Suppressor macrophage treated with lipopolysaccharide for 4 hours (primary cell): ENCODE measurements around the gene HHAT.

ENCODE experiments used
- DNase-seq: peaks from one replicate; pipeline ENCODE4 v3.0.0-alpha.2; 2020

Gene HHAT

DNA sequence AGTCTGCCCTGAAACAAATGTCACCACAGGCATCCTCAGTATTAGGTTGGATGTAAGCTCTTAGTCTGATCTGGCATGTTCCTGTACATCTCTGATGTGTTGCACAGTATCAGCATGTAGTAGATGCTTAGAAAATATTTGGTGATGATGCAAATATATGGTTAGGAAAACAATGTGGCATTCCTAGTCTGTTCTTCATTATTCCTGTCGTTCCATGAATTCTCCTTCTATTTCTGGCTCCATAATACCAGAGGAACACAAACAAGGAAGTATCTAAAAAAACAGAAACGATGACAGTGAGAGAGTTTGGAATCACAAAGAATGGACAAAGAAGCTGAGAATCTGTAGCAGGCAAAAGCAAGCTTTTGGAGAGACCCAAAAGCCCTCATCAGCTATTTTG, 236.6 kb downstream of the HHAT start:
- DNase-seq = no peak

GRCh38 chr1:210568631-210569030, 239.9 kb downstream of the HHAT start:
- DNase-seq = no peak

DNA sequence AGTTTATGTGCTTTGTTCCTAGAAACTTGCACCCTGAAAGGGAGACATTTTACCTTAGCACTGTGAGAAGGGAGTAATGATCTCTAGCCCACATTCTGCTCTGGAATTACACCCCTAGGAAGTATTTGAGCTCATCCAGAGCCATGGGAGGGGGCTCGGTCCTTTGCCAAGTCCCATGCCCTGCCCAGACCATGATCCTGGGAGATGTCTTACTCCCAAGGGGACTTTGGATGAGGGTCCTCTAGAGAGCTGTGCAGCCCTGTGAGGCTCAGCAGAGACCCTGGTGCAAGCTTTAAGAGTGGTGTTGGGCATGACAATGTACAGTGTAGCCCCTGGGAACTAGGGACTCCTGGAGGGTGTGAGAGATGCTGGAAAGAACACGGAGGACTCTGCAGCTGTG, 241.4 kb downstream of the HHAT start:
- no peak for DNase-seq

DNA sequence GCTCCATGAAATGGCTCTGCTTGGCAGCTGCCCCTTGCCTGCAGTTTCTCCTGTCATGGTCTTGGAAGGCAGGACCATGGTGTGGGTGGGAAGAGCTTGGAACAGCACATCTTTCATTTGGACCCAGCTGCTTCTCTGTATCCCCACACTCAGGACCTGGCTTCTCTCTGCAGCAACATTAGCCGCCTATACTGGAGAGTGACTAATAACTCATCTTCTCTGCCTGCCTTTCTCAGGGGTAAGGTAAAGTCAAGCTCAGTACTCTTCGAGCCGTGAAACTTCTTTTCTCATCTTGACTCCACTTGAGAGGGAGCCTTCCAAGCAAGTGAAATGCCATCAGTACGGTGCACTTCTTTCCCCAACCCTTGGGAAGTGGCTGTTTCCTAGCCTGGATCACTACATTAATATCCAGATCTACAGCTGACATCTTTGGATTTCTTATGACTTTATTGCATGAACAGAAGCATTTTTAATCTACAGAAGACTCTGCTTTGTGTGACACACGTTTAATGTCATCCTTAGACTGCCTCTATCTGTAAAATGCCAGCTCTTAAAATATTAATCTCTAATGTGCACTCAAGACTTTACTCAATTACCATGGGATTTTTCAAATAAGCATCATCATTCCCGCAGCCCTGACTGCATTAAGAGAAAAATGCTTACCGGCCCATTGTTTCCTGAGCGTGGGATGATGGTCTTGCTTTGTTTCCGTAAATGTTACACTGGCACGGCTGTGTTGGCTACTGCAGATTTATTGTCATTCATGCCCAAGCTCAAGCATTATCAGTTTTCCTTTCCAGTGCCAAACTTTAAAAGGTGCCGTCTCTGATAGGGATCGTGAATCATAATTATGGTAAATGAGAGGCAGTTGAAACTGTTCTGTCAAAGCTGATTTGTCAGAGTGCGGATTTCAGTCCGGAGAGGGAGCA, 242.9 kb downstream of the HHAT start:
- DNase-seq = no peak

GRCh38 chr1:210573141-210573540, 244.4 kb downstream of the HHAT start:
- DNase-seq = no peak

- no peak for DNase-seq
Measured at GRCh38 chr1:210582205-210582970, 253.7 kb downstream of the HHAT start.

DNA sequence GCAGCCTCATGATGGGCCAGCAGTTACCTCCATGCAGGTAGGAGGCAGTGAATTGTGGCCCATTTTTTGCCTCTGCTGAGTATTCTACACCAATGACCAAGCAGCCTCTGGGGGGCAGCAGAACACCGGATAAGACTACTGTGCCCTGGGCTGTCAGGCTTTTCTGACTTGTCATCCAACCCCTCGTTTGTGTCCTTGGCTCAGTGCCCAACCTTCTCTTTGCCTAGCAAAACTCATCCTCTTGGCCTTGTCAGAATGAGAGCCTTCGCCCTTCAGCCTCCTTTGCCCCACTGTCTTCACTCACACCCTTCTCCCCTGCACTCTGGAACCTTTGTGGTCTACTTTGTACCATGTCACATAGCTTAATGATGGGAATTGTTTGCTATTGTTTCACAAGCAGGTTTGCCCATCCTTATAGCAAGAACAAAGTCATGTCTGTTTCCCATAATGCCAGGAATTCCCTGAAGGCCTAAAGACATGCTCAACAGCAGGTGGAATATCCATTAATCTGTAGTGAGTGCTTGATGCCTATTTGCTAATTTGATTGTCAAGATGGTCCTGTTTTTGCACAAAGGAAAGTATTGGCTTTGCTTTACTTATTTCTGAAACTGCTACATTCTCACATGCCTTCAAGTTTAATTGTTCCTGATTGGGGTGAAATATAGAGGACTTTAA, 255.9 kb downstream of the HHAT start:
- DNase-seq = peak; percentile 76

DNA sequence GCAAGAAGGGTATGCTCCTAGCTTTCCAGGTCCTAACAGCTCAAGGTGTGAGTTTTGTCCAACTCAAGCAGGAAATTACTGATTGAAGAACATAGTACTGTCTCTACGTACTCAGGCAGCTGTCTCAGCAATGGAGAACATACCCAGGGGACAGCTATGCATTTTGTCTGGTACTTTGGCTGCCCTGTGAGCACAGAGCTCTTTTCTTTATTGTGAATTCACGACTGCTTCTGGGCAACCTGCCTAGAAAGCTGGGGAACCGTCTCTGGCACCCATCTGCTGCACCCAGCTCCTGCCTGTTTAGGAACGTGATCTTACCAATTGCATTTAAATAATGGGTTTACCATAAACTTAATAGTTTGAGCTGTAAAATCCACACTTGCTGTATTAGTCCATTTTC, 258.1 kb downstream of the HHAT start:
- DNase-seq = no peak

DNA sequence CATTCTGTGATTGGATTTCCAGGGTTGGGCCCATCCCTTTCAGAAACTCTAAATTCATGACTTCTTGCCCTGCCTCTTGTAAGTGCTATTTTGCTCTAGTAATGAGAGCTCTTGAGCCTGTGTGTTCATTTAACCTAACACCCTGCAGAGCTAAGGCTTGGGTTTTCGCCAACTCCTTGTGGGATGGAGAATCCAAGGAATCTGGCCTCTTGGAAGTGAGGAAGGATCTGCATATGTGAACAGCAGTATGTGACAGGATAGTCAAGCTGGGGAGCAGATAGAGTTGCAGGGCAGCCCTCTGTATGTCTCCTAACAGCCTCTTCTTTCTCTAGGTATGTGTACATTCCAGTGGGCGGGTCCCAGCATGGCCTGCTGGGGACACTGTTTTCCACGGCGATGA, 258.9 kb downstream of the HHAT start:
- no peak for DNase-seq

GRCh38 chr1:210588357-210588756, 259.7 kb downstream of the HHAT start:
- no peak for DNase-seq

- no peak for DNase-seq
Measured at GRCh38 chr1:210588946-210589345, 260.2 kb downstream of the HHAT start.

DNA sequence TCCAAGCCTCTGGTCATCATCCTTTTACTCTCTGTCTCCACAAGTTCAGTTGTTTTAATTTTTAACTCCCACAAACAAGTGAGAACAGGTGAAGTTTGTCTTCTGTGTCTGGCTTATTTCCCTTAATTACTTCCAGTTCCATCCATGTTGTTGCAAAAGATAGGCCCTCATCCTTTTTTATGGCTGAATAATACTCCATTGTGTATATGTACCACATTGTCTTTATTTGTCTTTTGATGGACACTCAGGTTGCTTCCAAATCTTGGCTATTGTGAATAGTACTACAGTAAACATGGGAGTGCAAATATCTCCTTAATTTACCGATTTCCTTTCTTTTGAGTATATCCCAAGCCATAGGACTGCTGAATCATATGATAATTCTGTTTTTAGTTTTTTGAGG, 262.5 kb downstream of the HHAT start:
- no peak for DNase-seq

- DNase-seq = no peak
Measured at GRCh38 chr1:210594605-210595004, 265.9 kb downstream of the HHAT start.

DNA sequence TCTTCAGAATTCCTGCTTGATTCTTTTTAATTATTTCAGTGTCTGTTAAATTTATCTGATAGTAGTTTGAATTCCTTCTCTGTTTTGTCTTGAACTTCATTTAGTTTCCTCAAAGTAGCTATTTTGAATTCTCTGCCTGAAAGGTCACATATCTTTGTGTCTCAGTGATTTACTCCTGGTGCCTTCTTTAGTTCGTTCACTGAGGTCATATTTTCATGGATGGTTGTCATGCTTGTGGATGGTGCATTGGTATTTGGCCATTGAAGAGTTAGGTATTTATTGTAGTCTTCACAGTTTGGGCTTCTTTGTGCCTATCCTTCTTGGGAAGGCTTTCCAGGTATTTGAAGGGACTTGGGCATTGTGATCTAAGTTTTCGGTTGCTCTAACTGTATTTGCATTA, 267.9 kb downstream of the HHAT start:
- DNase-seq = no peak

- DNase-seq = peak; percentile 59
Measured at GRCh38 chr1:210597555-210598134, 268.9 kb downstream of the HHAT start.

GRCh38 chr1:210598135-210598652, 269.5 kb downstream of the HHAT start:
- DNase-seq = peak; percentile 56

DNA sequence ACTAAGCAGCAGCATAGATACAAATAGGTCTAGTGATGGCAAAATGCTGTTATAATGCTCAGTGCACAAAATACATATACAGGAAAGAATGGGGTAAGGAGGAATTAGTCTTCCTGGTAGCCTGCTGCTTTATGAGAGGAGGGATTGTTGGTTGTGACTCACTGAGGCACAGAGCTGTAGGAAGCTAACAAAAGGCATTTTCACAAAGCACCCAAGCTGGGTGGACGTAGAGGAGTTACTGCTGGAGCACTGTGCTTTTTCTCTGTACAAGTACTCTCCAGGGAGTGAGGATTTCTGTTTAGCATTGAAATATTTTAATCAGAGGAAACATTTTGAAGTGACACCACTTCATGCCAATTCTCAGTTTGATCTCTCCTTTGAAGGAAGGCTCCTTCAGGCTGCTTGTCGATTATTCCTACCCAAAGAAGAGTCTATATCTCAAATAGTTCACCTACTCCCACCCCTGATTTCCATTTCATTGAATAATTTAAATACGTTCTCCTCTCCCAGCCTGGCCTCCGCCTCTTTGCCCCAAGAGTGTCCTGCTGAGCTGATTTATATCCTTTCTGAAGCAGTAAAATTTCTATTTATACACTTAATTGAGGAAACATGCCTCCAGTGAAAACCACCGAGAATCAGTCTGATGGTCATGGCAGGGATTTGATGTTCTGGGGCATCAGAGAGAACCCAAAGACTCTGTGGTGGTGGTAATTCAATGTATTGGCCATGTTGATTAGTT, 271.9 kb downstream of the HHAT start:
- DNase-seq = no peak

DNA sequence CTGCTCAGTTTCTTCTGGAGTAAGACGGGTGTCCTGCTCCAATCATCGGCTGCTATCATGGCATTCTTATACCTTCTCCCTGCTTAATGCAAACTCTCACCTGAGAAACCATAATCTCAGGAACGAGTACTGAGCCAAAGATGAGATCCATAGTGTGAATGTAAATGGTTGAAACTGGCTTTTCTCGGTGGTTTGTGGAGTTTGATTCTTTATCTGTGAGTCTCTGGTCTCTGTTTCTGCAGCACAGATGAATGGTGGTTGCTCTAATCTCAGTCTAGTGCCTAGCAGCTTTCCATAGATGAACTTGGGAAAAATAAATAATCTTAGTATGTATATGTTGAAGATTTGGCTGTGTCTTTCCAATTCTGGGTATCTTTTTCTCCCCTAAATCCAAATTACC, 274.4 kb downstream of the HHAT start:
- DNase-seq = no peak

DNA sequence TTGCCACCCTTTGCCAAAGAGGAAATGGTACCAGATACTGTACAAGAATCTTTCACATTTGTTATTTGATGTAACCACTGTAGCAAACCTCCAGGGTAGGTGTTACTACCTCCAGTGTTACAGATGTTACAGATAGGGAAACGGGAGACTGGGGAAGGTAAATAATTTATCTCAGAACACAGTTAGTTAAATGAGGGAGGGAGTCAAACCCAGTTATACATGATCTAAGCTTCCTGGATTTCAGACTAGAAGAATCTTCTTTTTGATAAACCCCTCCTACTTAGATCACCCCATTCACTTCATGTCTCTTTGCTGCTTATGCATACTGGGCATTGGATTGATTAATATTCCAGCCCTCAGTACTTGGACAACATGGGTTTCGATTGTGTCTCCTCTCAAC, 276.4 kb downstream of the HHAT start:
- DNase-seq = no peak

- no peak for DNase-seq
Measured at GRCh38 chr1:210607361-210607760, 278.7 kb downstream of the HHAT start.

- no peak for DNase-seq
Measured at GRCh38 chr1:210608767-210609166, 280.1 kb downstream of the HHAT start.

- no peak for DNase-seq
Measured at GRCh38 chr1:210616356-210616755, 287.7 kb downstream of the HHAT start.
